ENCODE results near the gene AGO1.

DNA sequence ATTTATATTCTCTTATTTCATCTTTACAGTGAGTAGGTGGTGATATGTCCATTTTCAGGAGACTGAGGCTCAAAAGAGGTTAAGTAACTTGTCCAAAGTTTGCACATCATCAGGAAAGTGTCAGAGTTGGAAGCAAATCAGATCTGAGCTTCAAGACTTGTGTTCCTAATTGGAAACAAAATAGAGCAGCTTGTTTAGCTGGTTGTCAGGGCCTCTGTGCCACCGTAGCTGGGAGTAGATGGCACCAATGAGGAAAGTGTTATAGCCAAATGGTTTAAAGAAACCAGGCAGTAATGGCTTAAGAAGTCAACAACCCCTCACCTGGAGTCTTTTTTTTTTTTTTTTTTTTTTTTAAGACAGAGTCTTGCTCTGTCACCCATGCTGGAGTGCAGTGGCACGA lies 19.7 kb downstream of the AGO1 start:
- TF ChIP-seq THAP8 (CRISPR knock-in tag; IDR thresholded peaks at IDR 0.05; ENCODE audit: borderline replicate concordance), result no peak
- no peak for TF ChIP-seq CTCF (CRISPR knock-in tag; IDR thresholded peaks at IDR 0.05)
